T-helper 2 cell (primary cell): ENCODE measurements around the gene RNF187.
"Not testable (repeated sequence)": the region's sequence is repeated elsewhere in the genome, so short reads cannot be mapped to it uniquely, and the experiment has no call there.

Source experiments
- DNase-seq, 5 experiments: peaks; one replicate each; pipeline versions ENCODE4 v3.0.0 to v3.0.0-alpha.2; 2012 to 2022

RNF187 gene

GRCh38 chr1:228488818-228489674 is 1.9 kb downstream of the RNF187 start:
- no peak for DNase-seq

- no peak for DNase-seq
These were observed 3.2 kb downstream of the RNF187 start for GRCh38 chr1:228490120-228491078.

- DNase-seq = no peak
These were observed 6.2 kb downstream of the RNF187 start for GRCh38 chr1:228493141-228494043.

GRCh38 chr1:228494044-228494353 is 6.8 kb downstream of the RNF187 start:
- DNase-seq = no peak

- no peak for DNase-seq
These were observed 7.2 kb downstream of the RNF187 start for GRCh38 chr1:228494391-228494790.

- DNase-seq = no peak
These were observed 8.0 kb downstream of the RNF187 start for GRCh38 chr1:228494970-228495853.

GRCh38 chr1:228496084-228496483 is 8.9 kb downstream of the RNF187 start:
- no peak for DNase-seq

GRCh38 chr1:228496494-228496893 is 9.3 kb downstream of the RNF187 start:
- no peak for DNase-seq

- no peak for DNase-seq
These were observed 10.0 kb downstream of the RNF187 start for GRCh38 chr1:228497206-228497605.

- no peak for DNase-seq
These were observed 10.6 kb downstream of the RNF187 start for GRCh38 chr1:228497817-228498216.

GRCh38 chr1:228500143-228500734 is 13.1 kb downstream of the RNF187 start:
- peak in 1 of 5 experiments; percentile 43 for DNase-seq

- peak; percentile 57 to 89 (median 79) for DNase-seq
These were observed 14.0 kb downstream of the RNF187 start for GRCh38 chr1:228500901-228501871.

- DNase-seq = no peak
These were observed 15.3 kb downstream of the RNF187 start for GRCh38 chr1:228502522-228502921.

- not testable (repeated sequence) for DNase-seq
These were observed 18.8 kb downstream of the RNF187 start for GRCh38 chr1:228505944-228506343.

GRCh38 chr1:228507961-228508652 is 20.9 kb downstream of the RNF187 start:
- no peak for DNase-seq

- no peak for DNase-seq
These were observed 21.7 kb downstream of the RNF187 start for GRCh38 chr1:228508840-228509415.

- no peak for DNase-seq
These were observed 23.1 kb downstream of the RNF187 start for GRCh38 chr1:228510101-228510802.

- DNase-seq = no peak
These were observed 23.7 kb downstream of the RNF187 start for GRCh38 chr1:228510803-228511413.
